ENCODE results near the gene RABGAP1L. TPM values are rescaled to one million over a fixed set of nuclear protein-coding genes. Genes with fewer than 3 reads are reported as not detected.
A peak's percentile ranks its signal among the peaks of the same experiment; 100 is the strongest.

Gene RABGAP1L
- total RNA-seq, 6 experiments from 2014 or later: 11.7 to 23.1 (median 18.5) TPM

GRCh38 chr1:174359454-174359805 lies 200.1 kb downstream of the RABGAP1L start:
- H3K27ac ChIP-seq: no peak overlapping the region
- no peaks in the 10 kb centered on the region for H3K27me3 ChIP-seq
- no peaks in the 10 kb centered on the region for H3K9me3 ChIP-seq
- H3K36me3 ChIP-seq: no peaks in the 10 kb centered on the region
- 68% methylated on average over 2 of the region's 2 CpGs for WGBS (ENCODE audit: insufficient coverage, low coverage, low lambda C conversion rate, missing lambda C conversion rate)
- H3K4me3 ChIP-seq: no peak overlapping the region
- intact Hi-C loops (cut with DNase I): no loop called here
- no peaks in the 10 kb centered on the region for H3K4me1 ChIP-seq
- ATAC-seq (peak in 1 of 4 donors; percentile 28), DNase-seq (no peak)
- no peak for TF ChIP-seq CTCF (IDR thresholded peaks at IDR 0.05)

- H3K4me3 ChIP-seq: no peak overlapping the region
- 97% methylated on average over 4 of the region's 8 CpGs for WGBS (ENCODE audit: insufficient coverage, low coverage, low lambda C conversion rate, missing lambda C conversion rate)
- intact Hi-C loops (cut with DNase I): no loop called here
- H3K27me3 ChIP-seq: no peaks in the 10 kb centered on the region
- ATAC-seq: no peak
- H3K36me3 ChIP-seq: no peaks in the 10 kb centered on the region
- TF ChIP-seq CTCF (IDR thresholded peaks at IDR 0.05) (no peak), POLR2A (IDR thresholded peaks at IDR 0.05) (no peak)
- H3K27ac ChIP-seq: no peak overlapping the region
- no peaks in the 10 kb centered on the region for H3K4me1 ChIP-seq
- H3K9me3 ChIP-seq: no peaks in the 10 kb centered on the region
- DNase-seq: no peak
Measured at GRCh38 chr1:174364996-174365736, 205.8 kb downstream of the RABGAP1L start.

DNA sequence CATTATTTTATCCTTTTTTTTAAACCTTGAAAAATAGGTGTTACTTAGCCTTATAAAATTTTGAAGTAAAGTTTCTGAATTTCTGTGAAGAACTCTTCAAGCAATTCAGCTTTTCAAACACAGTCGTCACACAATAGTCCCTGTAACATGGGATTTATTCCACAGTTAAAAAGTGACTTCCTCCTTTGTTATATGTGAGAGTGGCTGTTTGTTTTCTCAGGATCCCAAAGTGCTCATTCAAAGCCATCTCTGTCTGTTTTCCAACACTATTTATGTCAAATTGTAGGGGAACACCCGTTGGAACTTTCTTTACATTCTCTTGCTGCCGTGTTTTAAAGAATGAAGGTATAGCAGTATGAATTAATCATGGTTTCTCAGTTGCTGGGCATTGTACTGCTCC lies 207.6 kb downstream of the RABGAP1L start:
- H3K36me3 ChIP-seq: no peaks in the 10 kb centered on the region
- TF ChIP-seq POLR2A (IDR thresholded peaks at IDR 0.05) (no peak), CTCF (IDR thresholded peaks at IDR 0.05) (no peak)
- intact Hi-C loops (cut with DNase I): no loop called here
- no peak overlapping the region for H3K27ac ChIP-seq
- DNase-seq (no peak), ATAC-seq (no peak)
- H3K4me3 ChIP-seq: no peak overlapping the region
- WGBS (ENCODE audit: insufficient coverage, low coverage, low lambda C conversion rate, missing lambda C conversion rate): 78% methylated on average over 3 of the region's 3 CpGs
- no peaks in the 10 kb centered on the region for H3K9me3 ChIP-seq
- no peaks in the 10 kb centered on the region for H3K4me1 ChIP-seq
- H3K27me3 ChIP-seq: no peaks in the 10 kb centered on the region

- Histone ChIP-seq H3K27ac (no peak overlapping the region), H3K27me3 (no peaks in the 10 kb centered on the region), H3K4me3 (no peak overlapping the region), H3K36me3 (no peaks in the 10 kb centered on the region), H3K4me1 (no peaks in the 10 kb centered on the region), H3K9me3 (no peaks in the 10 kb centered on the region)
- WGBS (ENCODE audit: insufficient coverage, low coverage, low lambda C conversion rate, missing lambda C conversion rate): 98% methylated on average over 5 of the region's 5 CpGs
- TF ChIP-seq POLR2A (IDR thresholded peaks at IDR 0.05) (no peak), CTCF (IDR thresholded peaks at IDR 0.05) (no peak)
- ATAC-seq (no peak), DNase-seq (no peak)
- intact Hi-C loops (cut with DNase I): no loop called here
Measured at GRCh38 chr1:174367892-174368291, 208.6 kb downstream of the RABGAP1L start.

Measured in right lobe of liver (tissue), 6 donors.